Measurements from ENCODE around the gene SLC22A7. TPM values are rescaled to one million over a fixed set of nuclear protein-coding genes. Genes with fewer than 3 reads are reported as not detected.

Gene SLC22A7
- total RNA-seq, 1 experiment from 2014 or later = not detected

- H3K36me3 ChIP-seq (replicated peaks; ENCODE audit: control insufficient read depth, insufficient read depth, low read length) = no peaks in the 10 kb centered on the region
- peak; percentile 90 for DNase-seq
- H3K4me3 ChIP-seq (ENCODE audit: insufficient read depth, low read depth, low read length) = peak overlapping the region; percentile 29; the same call in 1 of the 2 replicates
- peaks cover 4% of the 10 kb centered on the region; the same call in 1 of the 2 replicates for H3K27me3 ChIP-seq (ENCODE audit: control insufficient read depth, insufficient read depth, low read length)
Measured at GRCh38 chr6:43284991-43285781, 12.9 kb upstream of the SLC22A7 start.

- Histone ChIP-seq H3K4me3 (ENCODE audit: insufficient read depth, low read depth, low read length) (no peak overlapping the region), H3K27me3 (ENCODE audit: control insufficient read depth, insufficient read depth, low read length) (peaks cover 4% of the 10 kb centered on the region; the same call in 1 of the 2 replicates), H3K36me3 (replicated peaks; ENCODE audit: control insufficient read depth, insufficient read depth, low read length) (no peaks in the 10 kb centered on the region)
- DNase-seq = no peak
Measured at GRCh38 chr6:43285832-43286231, 12.2 kb upstream of the SLC22A7 start.

GRCh38 chr6:43286456-43286979 lies 11.5 kb upstream of the SLC22A7 start:
- H3K27me3 ChIP-seq (ENCODE audit: control insufficient read depth, insufficient read depth, low read length) = peaks cover 4% of the 10 kb centered on the region; the same call in 1 of the 2 replicates

GRCh38 chr6:43286980-43287716 lies 10.9 kb upstream of the SLC22A7 start:
- peak; percentile 89 for DNase-seq
- Histone ChIP-seq H3K27me3 (ENCODE audit: control insufficient read depth, insufficient read depth, low read length) (peaks cover 4% of the 10 kb centered on the region; the same call in 1 of the 2 replicates), H3K36me3 (replicated peaks; ENCODE audit: control insufficient read depth, insufficient read depth, low read length) (no peaks in the 10 kb centered on the region), H3K4me3 (ENCODE audit: insufficient read depth, low read depth, low read length) (no peak overlapping the region)

More at GRCh38 chr6:43286456-43286979, 11.5 kb upstream of the SLC22A7 start:
- H3K36me3 ChIP-seq (replicated peaks; ENCODE audit: control insufficient read depth, insufficient read depth, low read length) = no peaks in the 10 kb centered on the region
- no peak for DNase-seq
- H3K4me3 ChIP-seq (ENCODE audit: insufficient read depth, low read depth, low read length) = no peak overlapping the region

- no peak overlapping the region for H3K4me3 ChIP-seq (ENCODE audit: insufficient read depth, low read depth, low read length)
- DNase-seq = no peak
Measured at GRCh38 chr6:43287717-43288679, 10.1 kb upstream of the SLC22A7 start.

GRCh38 chr6:43290339-43290904 lies 7.6 kb upstream of the SLC22A7 start:
- H3K36me3 ChIP-seq (replicated peaks; ENCODE audit: control insufficient read depth, insufficient read depth, low read length) = no peaks in the 10 kb centered on the region
- H3K4me3 ChIP-seq (ENCODE audit: insufficient read depth, low read depth, low read length) = no peak overlapping the region
- peaks cover 2% of the 10 kb centered on the region; the same call in 1 of the 2 replicates for H3K27me3 ChIP-seq (ENCODE audit: control insufficient read depth, insufficient read depth, low read length)
- DNase-seq = no peak

More at GRCh38 chr6:43287717-43288679, 10.1 kb upstream of the SLC22A7 start:
- no peaks in the 10 kb centered on the region for H3K36me3 ChIP-seq (replicated peaks; ENCODE audit: control insufficient read depth, insufficient read depth, low read length)
- peaks cover 4% of the 10 kb centered on the region; the same call in 1 of the 2 replicates for H3K27me3 ChIP-seq (ENCODE audit: control insufficient read depth, insufficient read depth, low read length)

GRCh38 chr6:43290905-43291355 lies 7.1 kb upstream of the SLC22A7 start:
- Histone ChIP-seq H3K27me3 (ENCODE audit: control insufficient read depth, insufficient read depth, low read length) (no peaks in the 10 kb centered on the region), H3K4me3 (ENCODE audit: insufficient read depth, low read depth, low read length) (no peak overlapping the region), H3K36me3 (replicated peaks; ENCODE audit: control insufficient read depth, insufficient read depth, low read length) (no peaks in the 10 kb centered on the region)
- peak; percentile 16 for DNase-seq

- no peaks in the 10 kb centered on the region for H3K27me3 ChIP-seq (ENCODE audit: control insufficient read depth, insufficient read depth, low read length)
- H3K4me3 ChIP-seq (ENCODE audit: insufficient read depth, low read depth, low read length) = no peak overlapping the region
- H3K36me3 ChIP-seq (replicated peaks; ENCODE audit: control insufficient read depth, insufficient read depth, low read length) = no peaks in the 10 kb centered on the region
- DNase-seq = no peak
Measured at GRCh38 chr6:43291708-43292107, 6.4 kb upstream of the SLC22A7 start.

GRCh38 chr6:43292341-43292740 lies 5.7 kb upstream of the SLC22A7 start:
- H3K36me3 ChIP-seq (replicated peaks; ENCODE audit: control insufficient read depth, insufficient read depth, low read length) = no peaks in the 10 kb centered on the region
- DNase-seq = no peak

GRCh38 chr6:43292763-43293318 lies 5.2 kb upstream of the SLC22A7 start:
- DNase-seq = peak; percentile 16
- Histone ChIP-seq H3K4me3 (ENCODE audit: insufficient read depth, low read depth, low read length) (no peak overlapping the region), H3K36me3 (replicated peaks; ENCODE audit: control insufficient read depth, insufficient read depth, low read length) (no peaks in the 10 kb centered on the region)

More at GRCh38 chr6:43292341-43292740, 5.7 kb upstream of the SLC22A7 start:
- no peak overlapping the region for H3K4me3 ChIP-seq (ENCODE audit: insufficient read depth, low read depth, low read length)
- H3K27me3 ChIP-seq (ENCODE audit: control insufficient read depth, insufficient read depth, low read length) = no peaks in the 10 kb centered on the region

GRCh38 chr6:43293698-43294097 lies 4.4 kb upstream of the SLC22A7 start:
- H3K27me3 ChIP-seq (ENCODE audit: control insufficient read depth, insufficient read depth, low read length) = no peaks in the 10 kb centered on the region

More at GRCh38 chr6:43292763-43293318, 5.2 kb upstream of the SLC22A7 start:
- no peaks in the 10 kb centered on the region for H3K27me3 ChIP-seq (ENCODE audit: control insufficient read depth, insufficient read depth, low read length)

GRCh38 chr6:43294536-43294935 lies 3.5 kb upstream of the SLC22A7 start:
- DNase-seq = no peak
- Histone ChIP-seq H3K36me3 (replicated peaks; ENCODE audit: control insufficient read depth, insufficient read depth, low read length) (no peaks in the 10 kb centered on the region), H3K4me3 (ENCODE audit: insufficient read depth, low read depth, low read length) (no peak overlapping the region), H3K27me3 (ENCODE audit: control insufficient read depth, insufficient read depth, low read length) (no peaks in the 10 kb centered on the region)

More at GRCh38 chr6:43293698-43294097, 4.4 kb upstream of the SLC22A7 start:
- Histone ChIP-seq H3K4me3 (ENCODE audit: insufficient read depth, low read depth, low read length) (no peak overlapping the region), H3K36me3 (replicated peaks; ENCODE audit: control insufficient read depth, insufficient read depth, low read length) (no peaks in the 10 kb centered on the region)
- no peak for DNase-seq

- no peaks in the 10 kb centered on the region for H3K27me3 ChIP-seq (ENCODE audit: control insufficient read depth, insufficient read depth, low read length)
- DNase-seq = peak; percentile 5
Measured at GRCh38 chr6:43295456-43295855, 2.6 kb upstream of the SLC22A7 start.

More at GRCh38 chr6:43295456-43295855, 2.6 kb upstream of the SLC22A7 start:
- no peaks in the 10 kb centered on the region for H3K36me3 ChIP-seq (replicated peaks; ENCODE audit: control insufficient read depth, insufficient read depth, low read length)
- H3K4me3 ChIP-seq (ENCODE audit: insufficient read depth, low read depth, low read length) = no peak overlapping the region
